GM19025 (cell line): Measurements from ENCODE around the gene CD81.

Experiments used
- ATAC-seq: cut with Tn5 transposase; IDR thresholded peaks from one replicate; pipeline ENCODE4 v1.9.1; 2021; ENCODE audit warnings: mild to moderate bottlenecking, low read depth, moderate library complexity; ENCODE audit not compliant: unreplicated experiment

The CD81 gene

GRCh38 chr11:2388431-2389376, 11.6 kb downstream of the CD81 start:
- ATAC-seq, result no peak

GRCh38 chr11:2389377-2390026, 12.4 kb downstream of the CD81 start:
- ATAC-seq, result no peak

GRCh38 chr11:2390091-2390724, 13.1 kb downstream of the CD81 start:
- no peak for ATAC-seq

GRCh38 chr11:2390725-2391151, 13.6 kb downstream of the CD81 start:
- no peak for ATAC-seq

GRCh38 chr11:2391181-2391975, 14.3 kb downstream of the CD81 start:
- ATAC-seq, result no peak

- ATAC-seq, result no peak
Observed at GRCh38 chr11:2392241-2392959, 15.3 kb downstream of the CD81 start.

- no peak for ATAC-seq
Observed at GRCh38 chr11:2393111-2393868, 16.2 kb downstream of the CD81 start.

- ATAC-seq, result no peak
Observed at GRCh38 chr11:2393941-2394817, 17.1 kb downstream of the CD81 start.

GRCh38 chr11:2394818-2395105, 17.7 kb downstream of the CD81 start:
- no peak for ATAC-seq

GRCh38 chr11:2395211-2395730, 18.2 kb downstream of the CD81 start:
- no peak for ATAC-seq

GRCh38 chr11:2395856-2396255, 18.7 kb downstream of the CD81 start:
- no peak for ATAC-seq

- no peak for ATAC-seq
Observed at GRCh38 chr11:2396471-2396870, 19.4 kb downstream of the CD81 start.

GRCh38 chr11:2397005-2397404, 19.9 kb downstream of the CD81 start:
- no peak for ATAC-seq

- no peak for ATAC-seq
Observed at GRCh38 chr11:2398664-2399355, 21.7 kb downstream of the CD81 start.

- ATAC-seq, result peak; percentile 3
Observed at GRCh38 chr11:2399488-2400068, 22.5 kb downstream of the CD81 start.

GRCh38 chr11:2400069-2400761, 23.1 kb downstream of the CD81 start, which contains the start of gene TSSC4:
TSS of gene TSSC4 (plus strand) at chr11:2400750. CDS start at chr11:2402634, 1,884 bp downstream.
- ATAC-seq, result peak; percentile 80
